HCT116 (cell line): ENCODE data around the gene PLEKHA6. TPM values are rescaled to one million over a fixed set of nuclear protein-coding genes. Genes with fewer than 3 reads are reported as not detected.

Experiments used
- ATAC-seq: fragments of 200-7000 bp; cut with Tn5 transposase; 2 replicates; pipeline ENCODE4 v1.9.1; 2020; ENCODE audit warnings: mild to moderate bottlenecking, moderate library complexity
- BruUV-seq: library from RNA; stranded (reverse); fragments of 400-500 nt; replicated peaks from 2 replicates; lab custom pipeline; 2021; lab: Mats Ljungman, UMichigan
- CTCF ChIA-PET: fragments of 300-600 bp; sonication (Branson Sonifier 250); formaldehyde crosslinking; loops from one replicate; lab custom pipeline; 2021; ENCODE audit warnings: antibody characterized with exemption; lab: Charles Lee
- POLR2A ChIA-PET: fragments of 300-600, 350-600 bp; sonication (Branson Sonifier 250); formaldehyde crosslinking; loops from one replicate; lab custom pipeline; 2021; ENCODE audit warnings: antibody characterized with exemption; lab: Charles Lee
- RAD21 ChIA-PET, 2 experiments: fragments of 300-600 bp; sonication (Branson Sonifier 250); formaldehyde crosslinking; loops; one replicate each; lab custom pipeline; 2023; ENCODE audit warnings: low total read pairs in 2 of 2; ENCODE audit not compliant: uncharacterized antibody in 2 of 2, unreplicated experiment in 2 of 2, low non-redundant PET in 1 of 2; lab: Charles Lee
- DNase-seq: peaks from one replicate; pipeline ENCODE4 v3.0.0-alpha.2; 2010; ENCODE audit warnings: low read depth, low spot score
- H2AFZ ChIP-seq: fragments of 200-600 bp; shearing (Covaris generic), sonication (generic); 2 replicates; pipeline ENCODE4 v1.6.1; 2017; ENCODE audit warnings: low read depth, mixed run types, mixed read lengths, antibody characterized with exemption, low read length; ENCODE audit not compliant: poor library complexity, severe bottlenecking
- H3K27ac ChIP-seq: 2 replicates; pipeline ENCODE4 v1.5.1; 2012; ENCODE audit warnings: low read depth, low read length
- H3K27me3 ChIP-seq: fragments of 200-600 bp; sonication (generic); 2 replicates; pipeline ENCODE4 v1.6.1; 2016; ENCODE audit warnings: mixed run types, low read length, mixed read lengths; ENCODE audit not compliant: insufficient read depth
- H3K36me3 ChIP-seq, 2 experiments: fragments of 200-500 bp in 1 of 2; fragments of 200-600 bp in 1 of 2; sonication (Bioruptor generic) in 1 of 2; sonication (generic) in 1 of 2; 2 replicates each; pipeline versions ENCODE4 v1.5.1 to v1.6.1; 2014 to 2016; ENCODE audit warnings: low read length in 2 of 2, inconsistent platforms in 1 of 2, mixed read lengths in 1 of 2, mixed run types in 1 of 2; ENCODE audit not compliant: insufficient read depth in 2 of 2, control insufficient read depth in 1 of 2
- H3K4me1 ChIP-seq, 2 experiments: fragments of 200-600 bp in 1 of 2; sonication (generic) in 1 of 2; 2 replicates each; pipeline versions ENCODE4 v1.5.1 to v1.6.1; 2012 to 2017; ENCODE audit warnings: low read length in 2 of 2, inconsistent platforms in 1 of 2, mild to moderate bottlenecking in 1 of 2, mixed read lengths in 1 of 2, mixed run types in 1 of 2, moderate library complexity in 1 of 2; ENCODE audit not compliant: insufficient read depth in 2 of 2, control insufficient read depth in 1 of 2
- H3K4me2 ChIP-seq: fragments of 200-600 bp; sonication (generic); 2 replicates; pipeline ENCODE4 v1.6.1; 2017; ENCODE audit warnings: mixed run types, low read length, mixed read lengths
- H3K4me3 ChIP-seq, 2 experiments: fragments of 200-600 bp in 1 of 2; sonication (generic) in 1 of 2; replicated peaks in 1 of 2; 2 replicates each; pipeline ENCODE4 v1.5.1; 2011 to 2016; ENCODE audit warnings: low read length in 2 of 2, control low read depth in 1 of 2, low read depth in 1 of 2, mild to moderate bottlenecking in 1 of 2, mixed read lengths in 1 of 2, mixed run types in 1 of 2
- H3K79me2 ChIP-seq: fragments of 200-600 bp; sonication (generic); 2 replicates; pipeline ENCODE4 v1.6.1; 2017; ENCODE audit warnings: mild to moderate bottlenecking, mixed run types, low read length, moderate library complexity, mixed read lengths; ENCODE audit not compliant: insufficient read depth
- H3K9ac ChIP-seq: fragments of 200-600 bp; sonication (generic); 2 replicates; pipeline ENCODE4 v1.6.1; 2016; ENCODE audit warnings: low read length, mixed read lengths
- H3K9me2 ChIP-seq: fragments of 200-600 bp; sonication (generic), shearing (Covaris generic); 2 replicates; pipeline ENCODE4 v1.6.1; 2017; ENCODE audit warnings: mixed run types, mild to moderate bottlenecking, moderate library complexity; ENCODE audit not compliant: insufficient read depth
- H3K9me3 ChIP-seq, 2 experiments: fragments of 200-500 bp in 1 of 2; fragments of 200-600 bp in 1 of 2; sonication (Bioruptor generic) in 1 of 2; sonication (generic) in 1 of 2; 2 replicates each; pipeline ENCODE4 v1.6.1; 2014 to 2017; ENCODE audit warnings: low read length in 2 of 2, mixed read lengths in 2 of 2, inconsistent platforms in 1 of 2, low read depth in 1 of 2, mild to moderate bottlenecking in 1 of 2, mixed run types in 1 of 2, moderate library complexity in 1 of 2; ENCODE audit not compliant: control insufficient read depth in 1 of 2, insufficient read depth in 1 of 2
- H4K20me1 ChIP-seq: fragments of 200-600 bp; sonication (generic), shearing (Covaris generic); 2 replicates; pipeline ENCODE4 v1.6.1; 2017; ENCODE audit warnings: mixed run types, mild to moderate bottlenecking, moderate library complexity; ENCODE audit not compliant: insufficient read depth
- CEBPB ChIP-seq: IDR thresholded peaks from 2 replicates; pipeline ENCODE4 v1.6.1; 2012; ENCODE audit warnings: low read depth
- CTCF ChIP-seq, 3 experiments: fragments of 200-600 bp in 1 of 3; sonication (generic) in 1 of 3; IDR thresholded peaks in 2 of 3; conservative IDR thresholded peaks in 1 of 3; 2 replicates each; pipeline ENCODE4 v1.5.1; 2012 to 2017; ENCODE audit warnings: low read depth in 2 of 3, low read length in 2 of 3, antibody characterized with exemption in 1 of 3, borderline replicate concordance in 1 of 3, control low read depth in 1 of 3, mild to moderate bottlenecking in 1 of 3, mixed read lengths in 1 of 3, mixed run types in 1 of 3, moderate library complexity in 1 of 3; ENCODE audit not compliant: insufficient read depth in 1 of 3
- EGR1 ChIP-seq: IDR thresholded peaks from 2 replicates; pipeline ENCODE4 v1.6.1; 2012; ENCODE audit warnings: low read depth
- ELF1 ChIP-seq: IDR thresholded peaks from 2 replicates; pipeline ENCODE4 v1.6.1; 2012; ENCODE audit warnings: low read depth, borderline replicate concordance
- EZH2 ChIP-seq: fragments of 200-600 bp; sonication (generic); IDR thresholded peaks from 2 replicates; pipeline ENCODE4 v1.6.1; 2017; ENCODE audit warnings: antibody characterized with exemption, mixed run types
- EZH2phosphoT487 ChIP-seq: fragments of 200-600 bp; IDR thresholded peaks from 2 replicates; pipeline ENCODE4 v1.6.1; 2018; ENCODE audit warnings: antibody characterized with exemption, borderline replicate concordance
- JUND ChIP-seq: IDR thresholded peaks from 2 replicates; pipeline ENCODE4 v1.6.1; 2012
- MAX ChIP-seq: IDR thresholded peaks from 2 replicates; pipeline ENCODE4 v1.6.1; 2012
- POLR2A ChIP-seq: IDR thresholded peaks from 2 replicates; pipeline ENCODE4 v1.7.0; 2011; ENCODE audit warnings: borderline replicate concordance; ENCODE audit not compliant: insufficient read depth, insufficient read length; ENCODE audit errors: extremely low read depth
- POLR2AphosphoS5 ChIP-seq: IDR thresholded peaks from 2 replicates; pipeline ENCODE4 v1.6.1; 2011; ENCODE audit warnings: mild to moderate bottlenecking, low read depth, low read length, moderate library complexity
- RAD21 ChIP-seq: IDR thresholded peaks from 2 replicates; pipeline ENCODE4 v1.6.1; 2012; ENCODE audit warnings: low read depth, mild to moderate bottlenecking
- SIN3A ChIP-seq: IDR thresholded peaks from 2 replicates; pipeline ENCODE4 v1.6.1; 2012; ENCODE audit warnings: low read depth
- SP1 ChIP-seq: IDR thresholded peaks from 2 replicates; pipeline ENCODE4 v1.6.1; 2012; ENCODE audit warnings: low read depth
- TCF7L2 ChIP-seq: IDR thresholded peaks from 2 replicates; pipeline ENCODE4 v1.7.0; 2011; ENCODE audit warnings: borderline replicate concordance, inconsistent platforms; ENCODE audit not compliant: insufficient read depth, insufficient read length; ENCODE audit errors: extremely low read depth
- YY1 ChIP-seq: IDR thresholded peaks from 2 replicates; pipeline ENCODE4 v1.6.1; 2011; ENCODE audit warnings: low read length, low read depth, moderate library complexity, mild to moderate bottlenecking; ENCODE audit not compliant: insufficient replicate concordance; ENCODE audit errors: extremely low read depth
- ZBTB33 ChIP-seq: IDR thresholded peaks from 2 replicates; pipeline ENCODE4 v1.6.1; 2011; ENCODE audit warnings: mild to moderate bottlenecking, low read length, moderate library complexity; ENCODE audit not compliant: insufficient replicate concordance; ENCODE audit errors: extremely low read depth
- ZFX ChIP-seq: fragments of 450-650 bp; IDR thresholded peaks from 2 replicates; pipeline ENCODE4 v1.6.1; 2017
- ZNF274 ChIP-seq: fragments of 200-500 bp; sonication (Bioruptor generic); IDR thresholded peaks from 2 replicates; pipeline ENCODE4 v1.6.1; 2014; ENCODE audit warnings: mild to moderate bottlenecking, low read depth, low read length, inconsistent platforms
- intact Hi-C: fragments of 100-400 bp; cut with micrococcal nuclease; formaldehyde crosslinking; loops from 2 replicates; pipeline ENCODE4 v1.10.0; 2022
- total RNA-seq: library from RNA; stranded (reverse); gene quantifications from one replicate; pipeline ENCODE4 v1.2.1, GENCODE V29; 2021; ENCODE audit not compliant: unreplicated experiment

The PLEKHA6 gene
- total RNA-seq, 1 experiment from 2014 or later: 13.1 TPM

GRCh38 chr1:204337036-204337429 lies 22.7 kb downstream of the PLEKHA6 start:
- intact Hi-C loops: no loop called here

GRCh38 chr1:204336421-204337035 lies 23.2 kb downstream of the PLEKHA6 start:
- no peak overlapping the region for H3K9ac ChIP-seq
- no TSS peak for BruUV-seq
- RAD21 ChIA-PET: no interaction called here
- H3K36me3 ChIP-seq: no peaks in the 10 kb centered on the region
- H3K9me2 ChIP-seq: no peaks in the 10 kb centered on the region
- no peaks in the 10 kb centered on the region for H3K9me3 ChIP-seq
- intact Hi-C loops: no loop called here
- CTCF ChIA-PET: no interaction called here
- DNase-seq (no peak), ATAC-seq (no peak)
- POLR2A ChIA-PET: no interaction called here
- no peaks in the 10 kb centered on the region for H3K27me3 ChIP-seq
- H3K4me2 ChIP-seq: no peak overlapping the region
- no peak overlapping the region for H2AFZ ChIP-seq
- no peaks in the 10 kb centered on the region for H4K20me1 ChIP-seq
- no peaks in the 10 kb centered on the region for H3K4me1 ChIP-seq
- no peaks in the 10 kb centered on the region; the same call in 1 of the 2 replicates for H3K79me2 ChIP-seq
- H3K4me3 ChIP-seq: no peak overlapping the region
- H3K27ac ChIP-seq: no peak overlapping the region
- no peak for TF ChIP-seq ZBTB33
- TF ChIP-seq POLR2AphosphoS5: no peak
- no peak for TF ChIP-seq MAX
- TF ChIP-seq ELF1: no peak
- TF ChIP-seq JUND: no peak
- TF ChIP-seq SP1: no peak
- no peak for TF ChIP-seq EZH2
- no peak for TF ChIP-seq POLR2A
- no peak for TF ChIP-seq ZNF274
- no peak for TF ChIP-seq ZFX
- TF ChIP-seq CEBPB: no peak
- no peak for TF ChIP-seq CTCF (IDR thresholded peaks at IDR 0.05 in 2 of 3, conservative IDR thresholded peaks at IDR 0.05 in 1 of 3; ENCODE audit: borderline replicate concordance in 1 of 3, insufficient read depth in 1 of 3, low read depth in 2 of 3, low read length in 2 of 3)
- no peak for TF ChIP-seq YY1
- TF ChIP-seq RAD21: no peak
- TF ChIP-seq TCF7L2: no peak
- no peak for TF ChIP-seq EZH2phosphoT487
- TF ChIP-seq SIN3A: no peak

More at GRCh38 chr1:204337036-204337429, 22.7 kb downstream of the PLEKHA6 start:
- Histone ChIP-seq H3K79me2 (no peaks in the 10 kb centered on the region; the same call in 1 of the 2 replicates), H3K4me2 (no peak overlapping the region), H3K4me1 (no peaks in the 10 kb centered on the region), H3K9ac (no peak overlapping the region), H4K20me1 (no peaks in the 10 kb centered on the region), H3K27me3 (no peaks in the 10 kb centered on the region), H3K9me2 (no peaks in the 10 kb centered on the region), H2AFZ (no peak overlapping the region), H3K4me3 (no peak overlapping the region), H3K9me3 (no peaks in the 10 kb centered on the region), H3K27ac (no peak overlapping the region), H3K36me3 (no peaks in the 10 kb centered on the region)
- RAD21 ChIA-PET: no interaction called here
- POLR2A ChIA-PET: no interaction called here
- ATAC-seq (no peak), DNase-seq (no peak)
- TF ChIP-seq EGR1 (no peak), CEBPB (no peak), SP1 (no peak)
- no TSS peak for BruUV-seq
- CTCF ChIA-PET: no interaction called here
